ENCODE results near the gene MRTFB.
A peak's percentile ranks its signal among the peaks of the same experiment; 100 is the strongest.
"Not testable (repeated sequence)": the region's sequence is repeated elsewhere in the genome, so short reads cannot be mapped to it uniquely, and the experiment has no call there.

Gene MRTFB

GRCh38 chr16:14043793-14044192 lies 27.3 kb upstream of the MRTFB start:
- ATAC-seq = no peak
- TF ChIP-seq ARNTL (CRISPR knock-in tag; IDR thresholded peaks at IDR 0.05; ENCODE audit: borderline replicate concordance, low read depth) (no peak), RARB (CRISPR knock-in tag; IDR thresholded peaks at IDR 0.05) (no peak), ZNF8 (CRISPR knock-in tag; IDR thresholded peaks at IDR 0.05) (no peak), ZNF565 (CRISPR knock-in tag; conservative IDR thresholded peaks at IDR 0.05; ENCODE audit: low read depth) (no peak), BACH2 (CRISPR knock-in tag; IDR thresholded peaks at IDR 0.05; ENCODE audit: borderline replicate concordance) (no peak), ISL1 (CRISPR knock-in tag; IDR thresholded peaks at IDR 0.05) (no peak), CSRNP3 (CRISPR knock-in tag; IDR thresholded peaks at IDR 0.05) (no peak), TOX (CRISPR knock-in tag; IDR thresholded peaks at IDR 0.05; ENCODE audit: borderline replicate concordance) (no peak), TSHZ2 (CRISPR knock-in tag; IDR thresholded peaks at IDR 0.05) (no peak), POU6F1 (CRISPR knock-in tag; IDR thresholded peaks at IDR 0.05; ENCODE audit: borderline replicate concordance, low read depth) (no peak), ZFP3 (CRISPR knock-in tag; IDR thresholded peaks at IDR 0.05) (no peak)

- not testable (repeated sequence) for ATAC-seq
Observed at GRCh38 chr16:14047121-14047859, 23.8 kb upstream of the MRTFB start.

GRCh38 chr16:14050291-14051027 lies 20.7 kb upstream of the MRTFB start:
- ATAC-seq = peak; percentile 38
- no peak for TF ChIP-seq OSR1 (CRISPR knock-in tag; IDR thresholded peaks at IDR 0.05)
- no peak for TF ChIP-seq GLIS3 (CRISPR knock-in tag; IDR thresholded peaks at IDR 0.05)
- TF ChIP-seq TSHZ2 (CRISPR knock-in tag; IDR thresholded peaks at IDR 0.05) = no peak
- TF ChIP-seq SNAI2 (CRISPR knock-in tag; IDR thresholded peaks at IDR 0.05) = no peak
- no peak for TF ChIP-seq CSDC2 (CRISPR knock-in tag; IDR thresholded peaks at IDR 0.05)
- no peak for TF ChIP-seq RARB (CRISPR knock-in tag; IDR thresholded peaks at IDR 0.05)
- TF ChIP-seq ZFP30 (CRISPR knock-in tag; IDR thresholded peaks at IDR 0.05) = no peak
- TF ChIP-seq TCF4 (CRISPR knock-in tag; IDR thresholded peaks at IDR 0.05; ENCODE audit: borderline replicate concordance) = no peak
- no peak for TF ChIP-seq ZNF8 (CRISPR knock-in tag; IDR thresholded peaks at IDR 0.05)
- no peak for TF ChIP-seq ZC3H10 (CRISPR knock-in tag; IDR thresholded peaks at IDR 0.05)
- no peak for TF ChIP-seq CSRNP3 (CRISPR knock-in tag; IDR thresholded peaks at IDR 0.05)
- no peak for TF ChIP-seq ARNTL (CRISPR knock-in tag; IDR thresholded peaks at IDR 0.05; ENCODE audit: borderline replicate concordance, low read depth)
